Keratinocyte (primary cell): ENCODE measurements around the gene GPR180.

Source experiments
- CTCF ChIP-seq, 3 experiments: IDR thresholded peaks in 1 of 3; conservative IDR thresholded peaks in 1 of 3; optimal IDR thresholded peaks in 1 of 3; 2 replicates in 2 of 3; 3 replicates in 1 of 3; pipeline versions ENCODE3 to v1.5.1; 2011; ENCODE audit warnings: low read length in 3 of 3, mild to moderate bottlenecking in 3 of 3, moderate library complexity in 2 of 3, control low read depth in 1 of 3, inconsistent platforms in 1 of 3; ENCODE audit not compliant: insufficient read depth in 2 of 3; ENCODE audit errors: extremely low read depth in 1 of 3
- EZH2 ChIP-seq: IDR thresholded peaks from one replicate; pipeline ENCODE4 v1.6.1; 2012; ENCODE audit warnings: inconsistent platforms, mild to moderate bottlenecking, low read length, moderate library complexity

- TF ChIP-seq EZH2 (no peak), CTCF (optimal IDR thresholded peaks at IDR 0.05 in 1 of 3, IDR thresholded peaks at IDR 0.05 in 1 of 3, conservative IDR thresholded peaks at IDR 0.05 in 1 of 3; ENCODE audit: extremely low read depth in 1 of 3, insufficient read depth in 2 of 3, low read length in 3 of 3) (no peak)
These were observed 64.4 kb downstream of the GPR180 start for GRCh38 chr13:94666065-94666464.
